Activated CD8-positive, alpha-beta memory T cell treated with anti-CD3 and anti-CD28 coated beads, Interleukin-2, amount 10 ng/mL, durations not matched to agents 7 days and 5 days (primary cell): ENCODE measurements around the gene OR14K1. TPM values are rescaled to one million over a fixed set of nuclear protein-coding genes. Genes with fewer than 3 reads are reported as not detected.
"Not testable (repeated sequence)": the region's sequence is repeated elsewhere in the genome, so short reads cannot be mapped to it uniquely, and the experiment has no call there.

Experiments used
- ATAC-seq: fragments of 150-1000 bp; cut with Tn5 transposase; one replicate; pipeline ENCODE4 v1.10.0; 2021; ENCODE audit warnings: moderate library complexity
- CTCF ChIA-PET: fragments of 350-600 bp; sonication (Branson Sonifier 250); formaldehyde crosslinking; loops from one replicate; lab custom pipeline; 2021; ENCODE audit warnings: antibody characterized with exemption; lab: Charles Lee
- DNase-seq: peaks from one replicate; pipeline ENCODE4 v3.0.0-alpha.2; 2020
- H3K27ac Mint-ChIP-seq: one replicate; pipeline ENCODE4 v1.8.0; 2021; ENCODE audit warnings: mild to moderate bottlenecking, mixed read lengths
- H3K27me3 Mint-ChIP-seq: one replicate; pipeline ENCODE4 v1.8.0; 2021; ENCODE audit warnings: mixed read lengths
- H3K36me3 Mint-ChIP-seq: one replicate; pipeline ENCODE4 v1.8.0; 2021; ENCODE audit warnings: mild to moderate bottlenecking, mixed read lengths
- H3K4me1 Mint-ChIP-seq: one replicate; pipeline ENCODE4 v1.8.0; 2021; ENCODE audit warnings: mixed read lengths
- H3K4me3 Mint-ChIP-seq: one replicate; pipeline ENCODE4 v1.8.0; 2021; ENCODE audit warnings: mild to moderate bottlenecking, moderate library complexity, mixed read lengths
- H3K9me3 Mint-ChIP-seq: one replicate; pipeline ENCODE4 v1.8.0; 2022; ENCODE audit warnings: low read depth, mixed read lengths
- total RNA-seq, 2 experiments: library from RNA; stranded (reverse); gene quantifications; one replicate each; pipeline ENCODE4 v1.2.3, GENCODE V29; 2021

The OR14K1 gene
- total RNA-seq = not detected

- no peak within 1 kb of the TSS for H3K4me3 Mint-ChIP-seq
- DNase-seq (no peak), ATAC-seq (no peak)
- no peak within 1 kb of the TSS for H3K27ac Mint-ChIP-seq
- CTCF ChIA-PET = no interaction called here
- no peaks in the 10 kb centered on the region for H3K9me3 Mint-ChIP-seq
- no peaks in the 10 kb centered on the region for H3K36me3 Mint-ChIP-seq
- H3K4me1 Mint-ChIP-seq = no peaks in the 10 kb centered on the region
- H3K27me3 Mint-ChIP-seq = no peaks in the 10 kb centered on the region
Measured at GRCh38 chr1:247738315-247738714, at the start of gene OR14K1. OR14K1 (plus strand) TSS chr1:247738615; CDS start chr1:247738615, 0 bp downstream.

GRCh38 chr1:247701338-247701737 is 37.1 kb upstream of the OR14K1 start:
- peaks cover 7% of the 10 kb centered on the region for H3K9me3 Mint-ChIP-seq
- CTCF ChIA-PET = no interaction called here
- no peak for DNase-seq

GRCh38 chr1:247710681-247711080 is 27.7 kb upstream of the OR14K1 start:
- H3K36me3 Mint-ChIP-seq, H3K27me3 Mint-ChIP-seq, H3K4me3 Mint-ChIP-seq, H3K27ac Mint-ChIP-seq, H3K4me1 Mint-ChIP-seq, DNase-seq, H3K9me3 Mint-ChIP-seq, ATAC-seq, CTCF ChIA-PET: not testable (repeated sequence)

More at GRCh38 chr1:247701338-247701737, 37.1 kb upstream of the OR14K1 start:
- no peaks in the 10 kb centered on the region for H3K4me1 Mint-ChIP-seq
- H3K27me3 Mint-ChIP-seq = no peaks in the 10 kb centered on the region
- ATAC-seq = no peak
- no peaks in the 10 kb centered on the region for H3K36me3 Mint-ChIP-seq
- H3K27ac Mint-ChIP-seq = no peak overlapping the region
- no peak overlapping the region for H3K4me3 Mint-ChIP-seq

GRCh38 chr1:247713753-247714152 is 24.7 kb upstream of the OR14K1 start:
- Mint-ChIP-seq H3K27ac (no peak overlapping the region), H3K4me1 (no peaks in the 10 kb centered on the region), H3K36me3 (no peaks in the 10 kb centered on the region), H3K4me3 (no peak overlapping the region), H3K9me3 (peaks cover 2% of the 10 kb centered on the region), H3K27me3 (no peaks in the 10 kb centered on the region)
- DNase-seq (no peak), ATAC-seq (no peak)
- CTCF ChIA-PET = no interaction called here

- H3K9me3 Mint-ChIP-seq = peaks cover 6% of the 10 kb centered on the region
- H3K27ac Mint-ChIP-seq = no peak within 1 kb of the TSS
- H3K36me3 Mint-ChIP-seq = no peaks in the 10 kb centered on the region
- ATAC-seq (no peak), DNase-seq (no peak)
- no peaks in the 10 kb centered on the region for H3K4me1 Mint-ChIP-seq
- H3K4me3 Mint-ChIP-seq = no peak within 1 kb of the TSS
- H3K27me3 Mint-ChIP-seq = no peaks in the 10 kb centered on the region
- CTCF ChIA-PET = no interaction called here
Measured at GRCh38 chr1:247716546-247716945, 21.9 kb upstream of the OR14K1 start, which contains the start of gene OR6F1. OR6F1 (minus strand) TSS chr1:247716646; CDS start chr1:247712755, 3,891 bp downstream.

- Mint-ChIP-seq H3K4me1 (no peaks in the 10 kb centered on the region), H3K27ac (no peak overlapping the region), H3K36me3 (no peaks in the 10 kb centered on the region), H3K27me3 (no peaks in the 10 kb centered on the region), H3K9me3 (peaks cover 9% of the 10 kb centered on the region), H3K4me3 (no peak overlapping the region)
- ATAC-seq = no peak
- CTCF ChIA-PET = no interaction called here
- no peak for DNase-seq
Measured at GRCh38 chr1:247721222-247721621, 17.2 kb upstream of the OR14K1 start.

- DNase-seq = no peak
- no peak overlapping the region for H3K4me3 Mint-ChIP-seq
Measured at GRCh38 chr1:247740721-247741120, 2.3 kb downstream of the OR14K1 start.

GRCh38 chr1:247741756-247742155 is 3.3 kb downstream of the OR14K1 start:
- Mint-ChIP-seq H3K9me3 (peaks cover 1% of the 10 kb centered on the region), H3K27ac (no peak overlapping the region), H3K36me3 (no peaks in the 10 kb centered on the region), H3K4me1 (no peaks in the 10 kb centered on the region), H3K4me3 (no peak overlapping the region), H3K27me3 (no peaks in the 10 kb centered on the region)
- no peak for DNase-seq
- CTCF ChIA-PET = no interaction called here
- no peak for ATAC-seq

More at GRCh38 chr1:247740721-247741120, 2.3 kb downstream of the OR14K1 start:
- H3K27ac Mint-ChIP-seq = no peak overlapping the region
- no peak for ATAC-seq
- no peaks in the 10 kb centered on the region for H3K27me3 Mint-ChIP-seq
- CTCF ChIA-PET = no interaction called here
- no peaks in the 10 kb centered on the region for H3K9me3 Mint-ChIP-seq
- no peaks in the 10 kb centered on the region for H3K36me3 Mint-ChIP-seq
- no peaks in the 10 kb centered on the region for H3K4me1 Mint-ChIP-seq

- H3K27me3 Mint-ChIP-seq, H3K4me1 Mint-ChIP-seq, ATAC-seq, H3K9me3 Mint-ChIP-seq, CTCF ChIA-PET, DNase-seq, H3K4me3 Mint-ChIP-seq, H3K27ac Mint-ChIP-seq, H3K36me3 Mint-ChIP-seq: not testable (repeated sequence)
Measured at GRCh38 chr1:247742215-247742760, 3.9 kb downstream of the OR14K1 start.

- H3K4me3 Mint-ChIP-seq = no peak overlapping the region
- CTCF ChIA-PET = no interaction called here
- DNase-seq = no peak
- H3K9me3 Mint-ChIP-seq = peaks cover 4% of the 10 kb centered on the region
- H3K27me3 Mint-ChIP-seq = no peaks in the 10 kb centered on the region
- no peak overlapping the region for H3K27ac Mint-ChIP-seq
- no peaks in the 10 kb centered on the region for H3K36me3 Mint-ChIP-seq
- H3K4me1 Mint-ChIP-seq = no peaks in the 10 kb centered on the region
- no peak for ATAC-seq
Measured at GRCh38 chr1:247746391-247746935, 8.0 kb downstream of the OR14K1 start.

GRCh38 chr1:247747616-247748015 is 9.2 kb downstream of the OR14K1 start:
- DNase-seq (no peak), ATAC-seq (no peak)
- H3K4me1 Mint-ChIP-seq = no peaks in the 10 kb centered on the region
- no peaks in the 10 kb centered on the region for H3K27me3 Mint-ChIP-seq
- no peak overlapping the region for H3K4me3 Mint-ChIP-seq
- no peak overlapping the region for H3K27ac Mint-ChIP-seq
- CTCF ChIA-PET = no interaction called here
- H3K9me3 Mint-ChIP-seq = peaks cover 4% of the 10 kb centered on the region
- no peaks in the 10 kb centered on the region for H3K36me3 Mint-ChIP-seq

GRCh38 chr1:247748041-247748440 is 9.6 kb downstream of the OR14K1 start, which contains the start of gene OR14A2:
OR14A2 (minus strand) TSS chr1:247748141.
- H3K27ac Mint-ChIP-seq = no peak within 1 kb of the TSS
- peaks cover 4% of the 10 kb centered on the region for H3K9me3 Mint-ChIP-seq
- H3K36me3 Mint-ChIP-seq = no peaks in the 10 kb centered on the region
- H3K4me3 Mint-ChIP-seq = no peak within 1 kb of the TSS
- CTCF ChIA-PET = no interaction called here
- no peaks in the 10 kb centered on the region for H3K4me1 Mint-ChIP-seq
- H3K27me3 Mint-ChIP-seq = no peaks in the 10 kb centered on the region
- ATAC-seq (no peak), DNase-seq (no peak)

GRCh38 chr1:247749870-247750269 is 11.5 kb downstream of the OR14K1 start:
- DNase-seq = no peak
- H3K27ac Mint-ChIP-seq = no peak overlapping the region
- CTCF ChIA-PET = no interaction called here
- no peaks in the 10 kb centered on the region for H3K4me1 Mint-ChIP-seq
- no peak for ATAC-seq
- H3K27me3 Mint-ChIP-seq = no peaks in the 10 kb centered on the region
- H3K4me3 Mint-ChIP-seq = no peak overlapping the region
- H3K9me3 Mint-ChIP-seq = peaks cover 4% of the 10 kb centered on the region
- H3K36me3 Mint-ChIP-seq = no peaks in the 10 kb centered on the region

GRCh38 chr1:247754311-247754710 is 15.9 kb downstream of the OR14K1 start:
- DNase-seq, ATAC-seq, CTCF ChIA-PET, H3K4me3 Mint-ChIP-seq, H3K27ac Mint-ChIP-seq, H3K36me3 Mint-ChIP-seq, H3K4me1 Mint-ChIP-seq, H3K9me3 Mint-ChIP-seq, H3K27me3 Mint-ChIP-seq: not testable (repeated sequence)
